Panc1 (cell line): ENCODE data around the gene LAMB1. TPM values are rescaled to one million over a fixed set of nuclear protein-coding genes. Genes with fewer than 3 reads are reported as not detected.

Experiments used
- ATAC-seq: fragments of 200-7000 bp; cut with Tn5 transposase; 2 replicates; pipeline ENCODE4 v1.9.1; 2020; ENCODE audit warnings: mild to moderate bottlenecking, moderate library complexity
- BruUV-seq: library from RNA; stranded (reverse); fragments of 400-500 nt; replicated peaks from 2 replicates; lab custom pipeline; 2021; lab: Mats Ljungman, UMichigan
- CTCF ChIA-PET: fragments of 300-600 bp; sonication (Branson Sonifier 250); formaldehyde crosslinking; loops from one replicate; lab custom pipeline; 2022; ENCODE audit warnings: antibody characterized with exemption; lab: Charles Lee
- POLR2A ChIA-PET: fragments of 300-600 bp; sonication (Branson Sonifier 250); formaldehyde crosslinking; loops from one replicate; lab custom pipeline; 2022; ENCODE audit warnings: antibody characterized with exemption; lab: Charles Lee
- DNase-seq: peaks from one replicate; pipeline ENCODE4 v3.0.0-alpha.2; 2010; ENCODE audit warnings: low read depth, low spot score
- H3K27ac ChIP-seq: 2 replicates; pipeline ENCODE4 v1.5.1; 2011; ENCODE audit warnings: mild to moderate bottlenecking, low read length, inconsistent platforms
- H3K27me3 ChIP-seq: fragments of 200-500 bp; sonication (Bioruptor generic); 2 replicates; pipeline ENCODE4 v1.6.0; 2014; ENCODE audit warnings: low read length, inconsistent platforms; ENCODE audit not compliant: control insufficient read depth, insufficient read depth
- H3K36me3 ChIP-seq: fragments of 200-500 bp; sonication (Bioruptor generic); 2 replicates; pipeline ENCODE4 v1.5.1; 2014; ENCODE audit warnings: inconsistent platforms, mild to moderate bottlenecking, low read length, moderate library complexity; ENCODE audit not compliant: control insufficient read depth, insufficient read depth
- H3K4me1 ChIP-seq: 2 replicates; pipeline ENCODE4 v1.5.1; 2011; ENCODE audit warnings: inconsistent platforms, mild to moderate bottlenecking, low read length, moderate library complexity; ENCODE audit not compliant: control insufficient read depth, insufficient read depth
- H3K4me3 ChIP-seq, 2 experiments: 2 replicates each; pipeline ENCODE4 v1.5.1; 2011 to 2012; ENCODE audit warnings: low read depth in 2 of 2, low read length in 2 of 2, mild to moderate bottlenecking in 2 of 2, inconsistent platforms in 1 of 2, moderate library complexity in 1 of 2
- H3K9me3 ChIP-seq: fragments of 200-500 bp; sonication (Bioruptor generic); 2 replicates; pipeline ENCODE4 v1.5.1; 2014; ENCODE audit warnings: low read depth, mild to moderate bottlenecking, inconsistent platforms, low read length, moderate library complexity; ENCODE audit not compliant: control insufficient read depth, insufficient read depth
- CTCF ChIP-seq: fragments of 450-650 bp; IDR thresholded peaks from 2 replicates; pipeline ENCODE4 v1.5.1; 2017; ENCODE audit warnings: mild to moderate bottlenecking
- POLR2AphosphoS5 ChIP-seq: IDR thresholded peaks from 2 replicates; pipeline ENCODE4 v1.6.1; 2012; ENCODE audit warnings: mild to moderate bottlenecking, low read depth, low read length, moderate library complexity
- SIN3A ChIP-seq: IDR thresholded peaks from 2 replicates; pipeline ENCODE4 v1.6.1; 2012; ENCODE audit warnings: low read depth, mild to moderate bottlenecking, low read length, moderate library complexity, borderline replicate concordance; ENCODE audit not compliant: insufficient read depth
- TCF7L2 ChIP-seq: IDR thresholded peaks from 2 replicates; pipeline ENCODE4 v1.6.1; 2011; ENCODE audit warnings: mild to moderate bottlenecking, low read depth, low read length, inconsistent platforms
- in situ Hi-C: cut with HindIII; loops from 2 replicates; pipeline ENCODE4 v1.10.0; 2016; ENCODE audit warnings: low sequenced_read_pairs, low pct_unique_long_range_greater_than_20kb
- intact Hi-C: fragments of 100-400 bp; cut with micrococcal nuclease; formaldehyde crosslinking; loops from one replicate; pipeline ENCODE4 v1.10.0; 2022; ENCODE audit not compliant: unreplicated experiment
- total RNA-seq: library from RNA; stranded (reverse); gene quantifications from one replicate; pipeline ENCODE4 v1.2.1, GENCODE V29; 2021; ENCODE audit not compliant: unreplicated experiment
- TF ChIP-seq, protein P1 (sequence below), 2 experiments: IDR thresholded peaks; 2 replicates each; pipeline ENCODE4 v1.6.1; 2011 to 2012; ENCODE audit warnings: low read depth in 2 of 2, control low read depth in 1 of 2, low read length in 1 of 2, mild to moderate bottlenecking in 1 of 2, moderate library complexity in 1 of 2; ENCODE audit not compliant: insufficient read depth in 1 of 2

The LAMB1 gene
- total RNA-seq, 1 experiment from 2014 or later: 204 TPM

DNA sequence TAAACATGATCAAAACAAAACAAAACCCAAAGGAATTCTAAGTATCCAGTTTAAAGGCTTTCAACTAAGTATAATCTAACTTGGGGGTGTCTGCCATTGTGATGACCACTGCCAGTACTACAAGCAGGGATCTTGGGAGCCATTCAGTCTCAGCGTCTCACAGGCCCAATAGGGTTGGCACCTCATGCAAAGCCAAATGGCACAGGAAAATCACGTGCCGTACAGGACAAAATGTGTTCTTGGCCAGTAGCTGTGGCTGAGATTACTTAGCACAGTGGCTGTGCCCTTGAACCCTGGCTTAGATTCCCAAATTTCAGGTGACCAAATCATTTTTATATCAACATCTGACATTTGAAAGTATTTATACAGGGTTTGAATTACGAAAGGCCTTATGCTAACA is 62.0 kb downstream of the LAMB1 start:
- Histone ChIP-seq H3K4me3 (no peak overlapping the region), H3K4me1 (peaks cover 19% of the 10 kb centered on the region), H3K27me3 (no peaks in the 10 kb centered on the region), H3K36me3 (peaks cover 18% of the 10 kb centered on the region), H3K27ac (peak overlapping the region; percentile 78), H3K9me3 (no peaks in the 10 kb centered on the region)
- ChIA-PET POLR2A (no interaction called here), CTCF (no interaction called here)
- DNase-seq (no peak), ATAC-seq (no peak)
- BruUV-seq: TSS peak; percentile 13
- in situ Hi-C loops: no loop called here
- intact Hi-C loops: no loop called here
- TF ChIP-seq CTCF (no peak), POLR2AphosphoS5 (peak; percentile 38; the same call in 1 of the 2 replicates)

DNA sequence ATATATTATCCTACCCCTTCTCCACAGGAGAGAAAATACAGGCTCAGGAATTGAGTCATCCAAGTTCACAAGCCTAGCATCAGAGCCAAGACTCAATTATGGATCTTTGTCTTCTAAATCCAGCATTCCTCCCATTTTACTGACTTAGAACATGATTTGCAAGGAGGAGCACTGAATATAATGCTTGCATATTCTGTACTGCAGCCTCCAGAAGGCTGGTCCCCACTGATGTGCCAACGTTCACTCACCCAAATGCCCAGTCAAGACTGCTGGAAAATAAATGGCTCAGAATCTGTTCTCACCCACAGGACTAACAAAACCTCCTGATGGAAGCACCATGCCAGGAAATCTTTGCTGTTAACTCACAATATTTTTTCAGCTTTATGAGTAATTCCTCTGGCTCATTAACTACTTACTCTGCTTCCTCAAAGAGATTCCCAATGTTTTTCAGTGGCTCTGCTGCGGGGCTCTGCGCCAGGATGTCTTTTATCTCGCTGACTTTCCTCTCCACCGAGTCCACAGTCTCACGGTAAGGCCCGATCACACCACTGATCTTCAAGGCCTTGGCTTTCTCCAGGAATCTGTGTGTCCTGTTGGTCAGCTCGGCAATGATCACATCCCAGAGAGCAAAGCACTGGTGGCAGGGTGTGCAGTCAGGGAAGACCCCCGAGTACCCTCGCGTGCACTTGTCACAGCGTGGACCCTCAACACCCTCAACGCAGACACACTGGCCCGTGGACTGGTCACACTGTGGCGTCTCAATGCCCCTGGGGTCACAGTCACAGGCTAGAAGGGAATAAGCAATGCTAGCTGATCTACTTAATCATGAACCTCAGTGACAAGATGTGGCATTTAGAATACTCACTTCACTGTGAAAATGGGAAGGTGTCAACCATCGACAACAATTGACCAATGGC is 63.1 kb downstream of the LAMB1 start:
- peaks cover 29% of the 10 kb centered on the region for H3K4me1 ChIP-seq
- H3K36me3 ChIP-seq: peaks cover 23% of the 10 kb centered on the region
- DNase-seq (no peak), ATAC-seq (peak; percentile 68)
- H3K27ac ChIP-seq: peak overlapping the region; percentile 78
- BruUV-seq: no TSS peak
- intact Hi-C loops (loop anchor here (10.0 kb wide), 1 partner anchor 205 kb away; no protein-coding TSS in a partner anchor), in situ Hi-C loops (no loop called here)
- CTCF ChIA-PET: no interaction called here
- POLR2A ChIA-PET: no interaction called here
- H3K27me3 ChIP-seq: no peaks in the 10 kb centered on the region
- H3K4me3 ChIP-seq: no peak overlapping the region
- TF ChIP-seq CTCF (no peak), POLR2AphosphoS5 (no peak; the same call in 1 of the 2 replicates), SIN3A (no peak), TCF7L2 (no peak)
- TF ChIP-seq, protein P1, sequence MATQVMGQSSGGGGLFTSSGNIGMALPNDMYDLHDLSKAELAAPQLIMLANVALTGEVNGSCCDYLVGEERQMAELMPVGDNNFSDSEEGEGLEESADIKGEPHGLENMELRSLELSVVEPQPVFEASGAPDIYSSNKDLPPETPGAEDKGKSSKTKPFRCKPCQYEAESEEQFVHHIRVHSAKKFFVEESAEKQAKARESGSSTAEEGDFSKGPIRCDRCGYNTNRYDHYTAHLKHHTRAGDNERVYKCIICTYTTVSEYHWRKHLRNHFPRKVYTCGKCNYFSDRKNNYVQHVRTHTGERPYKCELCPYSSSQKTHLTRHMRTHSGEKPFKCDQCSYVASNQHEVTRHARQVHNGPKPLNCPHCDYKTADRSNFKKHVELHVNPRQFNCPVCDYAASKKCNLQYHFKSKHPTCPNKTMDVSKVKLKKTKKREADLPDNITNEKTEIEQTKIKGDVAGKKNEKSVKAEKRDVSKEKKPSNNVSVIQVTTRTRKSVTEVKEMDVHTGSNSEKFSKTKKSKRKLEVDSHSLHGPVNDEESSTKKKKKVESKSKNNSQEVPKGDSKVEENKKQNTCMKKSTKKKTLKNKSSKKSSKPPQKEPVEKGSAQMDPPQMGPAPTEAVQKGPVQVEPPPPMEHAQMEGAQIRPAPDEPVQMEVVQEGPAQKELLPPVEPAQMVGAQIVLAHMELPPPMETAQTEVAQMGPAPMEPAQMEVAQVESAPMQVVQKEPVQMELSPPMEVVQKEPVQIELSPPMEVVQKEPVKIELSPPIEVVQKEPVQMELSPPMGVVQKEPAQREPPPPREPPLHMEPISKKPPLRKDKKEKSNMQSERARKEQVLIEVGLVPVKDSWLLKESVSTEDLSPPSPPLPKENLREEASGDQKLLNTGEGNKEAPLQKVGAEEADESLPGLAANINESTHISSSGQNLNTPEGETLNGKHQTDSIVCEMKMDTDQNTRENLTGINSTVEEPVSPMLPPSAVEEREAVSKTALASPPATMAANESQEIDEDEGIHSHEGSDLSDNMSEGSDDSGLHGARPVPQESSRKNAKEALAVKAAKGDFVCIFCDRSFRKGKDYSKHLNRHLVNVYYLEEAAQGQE (IDR thresholded peaks at IDR 0.05; ENCODE audit: insufficient read depth in 1 of 2, low read depth in 2 of 2, low read length in 1 of 2): no peak
- H3K9me3 ChIP-seq: no peaks in the 10 kb centered on the region
